ENCODE measurements around the gene BTBD6.

DNA sequence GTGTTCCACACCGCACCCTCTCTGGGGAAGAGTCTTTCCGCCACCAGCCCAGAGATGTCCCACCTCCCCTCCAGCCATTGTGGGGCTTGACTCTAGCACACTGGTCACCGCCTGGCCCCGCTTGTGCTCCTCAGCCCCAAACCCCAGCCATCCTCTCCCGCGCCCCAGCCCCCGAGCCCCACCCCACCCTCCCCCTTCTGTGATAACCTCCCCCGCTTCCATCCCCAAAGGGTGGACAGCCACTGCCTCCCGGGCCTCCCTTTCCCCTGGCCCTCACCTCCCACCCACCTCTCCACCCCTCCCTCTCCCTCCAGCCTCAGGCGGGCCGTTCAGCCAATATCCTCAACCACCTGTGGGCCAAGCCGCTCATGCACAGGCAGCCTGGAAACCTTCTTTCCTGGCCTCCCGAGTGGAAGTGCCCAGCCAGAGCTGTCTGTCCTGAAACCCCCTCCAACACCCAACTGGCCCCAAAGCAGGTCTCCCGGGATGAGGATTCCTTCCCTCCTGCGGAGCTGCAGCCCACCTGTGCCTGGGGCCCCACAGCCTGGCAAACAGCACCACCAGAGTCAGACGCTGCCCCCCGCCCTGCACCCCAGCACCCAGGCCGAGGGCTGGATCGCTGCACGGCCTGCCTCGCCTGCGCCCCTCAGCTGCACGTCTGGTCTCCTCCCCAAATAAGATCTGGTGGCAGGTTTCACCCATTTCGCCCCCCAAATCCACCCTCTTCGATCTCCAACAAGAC is 40.2 kb upstream of the BTBD6 start:
- TF ChIP-seq POLR2A (conservative IDR thresholded peaks at IDR 0.05) (no peak), EZH2 (IDR thresholded peaks at IDR 0.05; ENCODE audit: borderline replicate concordance, low read depth, low read length) (no peak), ZNF316 (IDR thresholded peaks at IDR 0.05) (no peak)
- TF ChIP-seq, protein P1, sequence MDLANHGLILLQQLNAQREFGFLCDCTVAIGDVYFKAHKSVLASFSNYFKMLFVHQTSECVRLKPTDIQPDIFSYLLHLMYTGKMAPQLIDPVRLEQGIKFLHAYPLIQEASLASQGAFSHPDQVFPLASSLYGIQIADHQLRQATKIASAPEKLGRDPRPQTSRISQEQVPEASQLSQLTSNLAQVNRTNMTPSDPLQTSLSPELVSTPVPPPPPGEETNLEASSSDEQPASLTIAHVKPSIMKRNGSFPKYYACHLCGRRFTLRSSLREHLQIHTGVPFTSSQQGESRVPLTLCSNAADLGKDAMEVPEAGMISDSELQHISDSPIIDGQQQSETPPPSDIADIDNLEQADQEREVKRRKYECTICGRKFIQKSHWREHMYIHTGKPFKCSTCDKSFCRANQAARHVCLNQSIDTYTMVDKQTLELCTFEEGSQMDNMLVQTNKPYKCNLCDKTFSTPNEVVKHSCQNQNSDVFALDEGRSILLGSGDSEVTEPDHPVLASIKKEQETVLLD (IDR thresholded peaks at IDR 0.05): no peak
